Heart right ventricle (tissue), 16 donors: ENCODE measurements around the gene UTS2R. TPM values are rescaled to one million over a fixed set of nuclear protein-coding genes. Genes with fewer than 3 reads are reported as not detected.
"Not testable (repeated sequence)": the region's sequence is repeated elsewhere in the genome, so short reads cannot be mapped to it uniquely, and the experiment has no call there.

Experiments used
- ATAC-seq, 8 donors: fragments of 200-7000 bp; cut with Tn5 transposase; one replicate each; pipeline ENCODE4 v1.9.1; 2020; ENCODE audit warnings: mild to moderate bottlenecking in 8 of 8, moderate library complexity in 8 of 8, moderate number of reproducible peaks in 1 of 8
- DNase-seq, 2 donors: peaks; one replicate each; pipeline ENCODE4 v3.0.0-alpha.2; 2020
- H3K27ac ChIP-seq, 10 donors: fragments of 200-600 bp; sonication (generic) in 2 of 10; one replicate each; pipeline versions ENCODE4 v1.5.0 to v1.8.0; 2020 to 2022; ENCODE audit warnings: mild to moderate bottlenecking in 3 of 10
- H3K27me3 ChIP-seq, 7 donors: fragments of 200-600 bp; one replicate each; pipeline ENCODE4 v1.8.0; 2021 to 2022; ENCODE audit warnings: mild to moderate bottlenecking in 2 of 7
- H3K36me3 ChIP-seq, 9 donors: fragments of 200-600 bp; sonication (generic) in 1 of 9; one replicate each; pipeline versions ENCODE4 v1.5.0 to v1.8.0; 2020 to 2022; ENCODE audit warnings: mild to moderate bottlenecking in 2 of 9
- H3K4me1 ChIP-seq, 9 donors: fragments of 200-600 bp; sonication (generic) in 1 of 9; one replicate each; pipeline versions ENCODE4 v1.5.0 to v1.8.0; 2020 to 2022; ENCODE audit warnings: mild to moderate bottlenecking in 4 of 9
- H3K4me3 ChIP-seq, 10 donors: fragments of 200-600 bp; sonication (generic) in 2 of 10; one replicate each; pipeline versions ENCODE4 v1.5.0 to v1.8.0; 2020 to 2022; ENCODE audit warnings: mild to moderate bottlenecking in 7 of 10, moderate library complexity in 2 of 10
- H3K9me3 ChIP-seq, 11 donors: fragments of 200-600 bp in 10 of 11; sonication (generic) in 2 of 11; one replicate each; pipeline versions ENCODE4 v1.5.0 to v1.8.0; 2013 to 2022; ENCODE audit warnings: mild to moderate bottlenecking in 2 of 11, control low read depth in 1 of 11, moderate library complexity in 1 of 11
- WGBS, 2 donors: extraction: QIAGEN DNeasy Blood & Tissue Kit; methylation state at CpG; one replicate each; pipeline ENCODE4 v1.1.7; 2013; ENCODE audit warnings: inconsistent platforms in 1 of 2; 5-methylcytosine and 5-hydroxymethylcytosine counted together
- intact Hi-C, 10 donors: fragments of 100-400 bp; cut with DNase I; formaldehyde crosslinking; loops; one replicate each; pipeline versions ENCODE4 v1.11.1 to v1.14.2; 2022
- polyA plus RNA-seq, 2 donors: library from polyadenylated mRNA; stranded (reverse); fragments of 200-250 nt; gene quantifications; one replicate each; pipeline ENCODE4 v1.2.3, GENCODE V29; 2013
- total RNA-seq, 10 donors: library from RNA; stranded (reverse); fragmentation: NEBNext Ultra II Directional in 3 of 10; extraction: Animal tissue kit (Norgen Biotek cat#: 25700) in 3 of 10; gene quantifications; one replicate each; pipeline versions ENCODE4 v1.2.1 to v1.2.4, GENCODE V29; 2021 to 2023
- TF ChIP-seq, protein P1 (sequence below), 9 donors: fragments of 200-600 bp; sonication (generic) in 2 of 9; IDR thresholded peaks; one replicate each; pipeline versions ENCODE4 v1.5.0 to v1.8.0; 2021 to 2022; ENCODE audit warnings: antibody characterized with exemption in 9 of 9, mild to moderate bottlenecking in 5 of 9, moderate library complexity in 1 of 9
- donor health status: Arrhythmogenic right ventricular cardiomyopathy.
- donor health status: ischemic (EF 13 %, LVEDD 7.1; RV severe dilation, severe dysfunction).
- donor health status: healthy with polysubstance abuse.
- donor health status: DM: no; HTN: yes; CAD: no.
- donor health status: DM: no; HTN: no; CAD: no.
- donor health status: ischemic (EF 25% LVEDD 6.9; RV normal size, moderate dysfunction).
- donor health status: ischemic (EF 25% LVEDD 5.7; RV mildly dilated, moderate dysfunction).
- donor health status: healthy.
- donor health status: DM: yes; HTN: yes; CAD: no.
- donor health status: Ischemic cardiomyopathy.
- donor health status: ischemic (EF 35%, LVEDD 5.7; RV mildly dilated, moderate dysfunction).
- donor health status: nonischemic (EF 11% LVEDD 7.7; RV severe dilation, severe dysfunction).
- donor health status: DM: yes; HTN: yes; CAD: no.
- donor health status: PGD.
- donor health status: ischemic (EF 29% LVEDD 5.4; RV normal size, mild dysfunction).
- donor health status: nonischemic (EF 23%, LVEDD 6.1; RV moderate dilation, normal function).

UTS2R gene
- total and polyA plus RNA-seq, 12 donors = 0.04 to 5.9 (median 1.3) TPM; not detected in 1

DNA sequence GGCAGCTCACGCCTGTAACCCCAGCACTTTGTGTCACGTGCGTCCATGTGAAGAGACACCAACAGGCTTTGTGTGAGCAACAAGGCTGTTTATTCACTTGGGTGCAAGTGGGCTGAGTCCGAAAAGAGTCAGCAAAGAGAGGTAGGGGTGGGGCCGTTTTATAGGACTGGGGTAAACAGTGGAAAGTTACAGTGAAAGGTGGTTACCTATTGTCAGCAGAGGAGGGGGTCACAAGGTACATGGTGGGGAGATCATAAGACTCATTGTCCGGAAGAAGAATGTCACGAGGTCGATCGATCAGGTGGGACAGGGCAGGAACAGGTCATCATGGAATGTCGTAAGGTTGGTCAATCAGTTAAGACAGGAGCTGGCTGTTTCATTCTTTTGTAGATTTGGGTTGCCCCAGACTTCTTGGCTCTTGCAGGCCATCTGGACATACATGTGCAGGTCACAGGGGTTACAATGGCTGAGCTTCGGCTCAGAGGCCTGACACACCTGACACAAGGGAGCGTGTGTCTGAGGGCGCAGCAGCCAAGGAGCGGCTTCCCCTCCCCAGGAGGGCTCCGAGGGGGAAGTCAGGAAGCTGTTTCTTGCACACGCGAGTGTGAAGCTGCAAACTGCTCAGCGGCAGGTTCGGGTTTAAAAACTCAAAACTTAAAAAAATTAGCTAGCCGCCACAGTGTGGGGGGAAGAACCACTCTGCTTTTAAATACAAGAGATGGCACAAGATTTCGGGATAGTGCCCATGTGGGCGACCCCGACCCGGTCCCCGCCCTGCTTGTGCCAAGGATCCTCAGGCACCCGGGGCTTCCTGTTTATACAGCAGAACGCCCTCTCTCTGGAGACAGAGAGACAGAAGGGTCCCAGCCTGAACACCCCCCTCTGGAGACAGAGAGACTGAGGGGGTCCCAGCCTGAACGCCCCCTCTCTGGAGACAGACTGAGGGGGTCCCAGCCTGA is 24.9 kb upstream of the UTS2R start:
- no peak for DNase-seq
- intact Hi-C loops = no loop called here
- 70 to 75% methylated on average over 28 of the region's 28 CpGs for WGBS, 2 donors

DNA sequence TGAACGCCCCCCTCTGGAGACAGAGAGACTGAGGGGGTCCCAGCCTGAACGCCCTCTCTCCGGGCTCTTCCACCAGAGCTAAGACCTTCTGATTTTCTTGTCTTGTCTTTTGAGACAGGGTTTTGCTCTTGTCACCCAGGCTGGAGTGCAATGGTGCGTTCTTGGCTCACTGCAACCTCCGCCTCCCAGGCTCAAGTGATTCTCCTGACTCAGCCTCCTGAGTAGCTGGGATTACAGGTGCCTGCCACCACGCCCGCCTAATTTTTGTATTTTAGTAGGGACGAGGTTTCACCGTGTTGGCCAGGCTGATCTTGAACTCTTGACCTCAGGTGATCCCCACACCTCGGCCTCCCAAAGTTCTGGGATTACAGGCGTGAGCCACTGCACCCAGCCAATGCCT is 23.6 kb upstream of the UTS2R start:
- DNase-seq, H3K27me3 ChIP-seq, H3K4me3 ChIP-seq, H3K36me3 ChIP-seq, intact Hi-C loops, H3K9me3 ChIP-seq, ATAC-seq, H3K27ac ChIP-seq: not testable (repeated sequence)
- 92 to 93% methylated on average over 11 of the region's 11 CpGs for WGBS, 2 donors
- peaks cover 0 to 22% (median 13%) of the 10 kb centered on the region in 9 donors for H3K4me1 ChIP-seq

More for the DNA sequence above, 24.9 kb upstream of the UTS2R start:
- H3K27ac ChIP-seq = no peak overlapping the region
- H3K9me3 ChIP-seq = no peaks in the 10 kb centered on the region
- no peak for ATAC-seq
- H3K4me3 ChIP-seq = no peak overlapping the region
- H3K27me3 ChIP-seq = peaks cover 0 to 5% (median 0%) of the 10 kb centered on the region in 7 donors
- H3K4me1 ChIP-seq = peaks cover 0 to 16% (median 11%) of the 10 kb centered on the region in 9 donors
- TF ChIP-seq, protein P1, sequence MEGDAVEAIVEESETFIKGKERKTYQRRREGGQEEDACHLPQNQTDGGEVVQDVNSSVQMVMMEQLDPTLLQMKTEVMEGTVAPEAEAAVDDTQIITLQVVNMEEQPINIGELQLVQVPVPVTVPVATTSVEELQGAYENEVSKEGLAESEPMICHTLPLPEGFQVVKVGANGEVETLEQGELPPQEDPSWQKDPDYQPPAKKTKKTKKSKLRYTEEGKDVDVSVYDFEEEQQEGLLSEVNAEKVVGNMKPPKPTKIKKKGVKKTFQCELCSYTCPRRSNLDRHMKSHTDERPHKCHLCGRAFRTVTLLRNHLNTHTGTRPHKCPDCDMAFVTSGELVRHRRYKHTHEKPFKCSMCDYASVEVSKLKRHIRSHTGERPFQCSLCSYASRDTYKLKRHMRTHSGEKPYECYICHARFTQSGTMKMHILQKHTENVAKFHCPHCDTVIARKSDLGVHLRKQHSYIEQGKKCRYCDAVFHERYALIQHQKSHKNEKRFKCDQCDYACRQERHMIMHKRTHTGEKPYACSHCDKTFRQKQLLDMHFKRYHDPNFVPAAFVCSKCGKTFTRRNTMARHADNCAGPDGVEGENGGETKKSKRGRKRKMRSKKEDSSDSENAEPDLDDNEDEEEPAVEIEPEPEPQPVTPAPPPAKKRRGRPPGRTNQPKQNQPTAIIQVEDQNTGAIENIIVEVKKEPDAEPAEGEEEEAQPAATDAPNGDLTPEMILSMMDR (IDR thresholded peaks at IDR 0.05) = no peak
- no peaks in the 10 kb centered on the region for H3K36me3 ChIP-seq

- 76 to 79% methylated on average over 9 of the region's 9 CpGs for WGBS, 2 donors
- intact Hi-C loops = no loop called here
- Histone ChIP-seq H3K36me3 (no peaks in the 10 kb centered on the region), H3K9me3 (no peaks in the 10 kb centered on the region), H3K27ac (no peak overlapping the region), H3K4me1 (peaks cover 0 to 22% (median 13%) of the 10 kb centered on the region in 9 donors), H3K27me3 (peaks cover 0 to 5% (median 0%) of the 10 kb centered on the region in 7 donors), H3K4me3 (no peak overlapping the region)
- ATAC-seq = no peak
- TF ChIP-seq, protein P1 (IDR thresholded peaks at IDR 0.05) = no peak
- no peak for DNase-seq
Observed at GRCh38 chr17:82348434-82348833, 23.1 kb upstream of the UTS2R start.

GRCh38 chr17:82348866-82349265 is 22.7 kb upstream of the UTS2R start:
- intact Hi-C loops = no loop called here
- DNase-seq (no peak), ATAC-seq (no peak)
- TF ChIP-seq, protein P1 (IDR thresholded peaks at IDR 0.05) = no peak
- Histone ChIP-seq H3K9me3 (no peaks in the 10 kb centered on the region), H3K27ac (no peak overlapping the region), H3K27me3 (peaks cover 0 to 5% (median under 1%) of the 10 kb centered on the region in 7 donors), H3K36me3 (no peaks in the 10 kb centered on the region), H3K4me3 (no peak overlapping the region), H3K4me1 (peaks cover 0 to 22% (median 13%) of the 10 kb centered on the region in 9 donors)
- WGBS, 2 donors = 57 to 58% methylated on average over 11 of the region's 11 CpGs
